Adrenal gland (tissue), 5 donors: ENCODE data around the gene DIS3L.

Experiments used
- POLR2A ChIP-seq, 2 donors: fragments of 450-650 bp; IDR thresholded peaks; one replicate each; pipeline ENCODE4 v1.6.1; 2017; ENCODE audit warnings: antibody characterized with exemption in 2 of 2, mild to moderate bottlenecking in 2 of 2, moderate library complexity in 1 of 2
- TF ChIP-seq, protein P1 (sequence below), 6 experiments: fragments of 450-650 bp in 4 of 6; fragments of 200-600 bp in 2 of 6; sonication (generic) in 1 of 6; IDR thresholded peaks; 1 replicate in 5 of 6; 2 replicates in 1 of 6; pipeline versions ENCODE4 v1.5.1 to v1.8.0; 2016 to 2021; ENCODE audit warnings: antibody characterized with exemption in 6 of 6, mild to moderate bottlenecking in 2 of 6, moderate library complexity in 1 of 6
- donor health status: DM: no; HTN: no; CAD: no.

DNA sequence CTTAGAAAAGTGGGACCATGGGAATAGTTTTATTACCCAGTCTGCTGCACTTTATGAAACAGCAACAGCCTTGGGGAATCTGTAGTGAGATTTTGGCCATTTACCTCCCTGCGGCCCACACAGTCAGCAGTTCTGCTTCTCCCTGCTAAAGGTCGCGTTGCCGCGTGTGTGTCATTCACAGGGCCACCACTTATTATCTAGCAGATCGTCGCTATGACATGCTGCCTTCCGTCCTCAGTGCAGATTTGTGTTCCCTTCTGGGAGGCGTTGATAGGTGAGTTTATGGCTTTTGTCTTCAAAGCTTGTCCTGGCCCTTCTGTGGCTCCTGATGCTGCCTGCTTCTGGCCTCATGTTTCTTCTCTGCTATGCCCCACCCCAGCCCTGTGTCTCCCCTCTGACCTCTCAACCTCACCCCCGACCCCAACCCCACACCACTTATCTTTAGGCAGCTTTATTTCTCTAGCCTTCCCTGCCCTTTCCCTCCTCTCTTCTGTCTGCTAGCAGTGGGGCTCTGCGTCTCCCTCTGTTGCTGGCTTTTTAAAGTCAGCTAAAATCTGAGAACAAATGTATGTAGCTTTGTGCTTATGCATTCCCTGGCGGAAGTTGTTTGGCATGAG is 30.1 kb downstream of the DIS3L start:
- TF ChIP-seq, protein P1, sequence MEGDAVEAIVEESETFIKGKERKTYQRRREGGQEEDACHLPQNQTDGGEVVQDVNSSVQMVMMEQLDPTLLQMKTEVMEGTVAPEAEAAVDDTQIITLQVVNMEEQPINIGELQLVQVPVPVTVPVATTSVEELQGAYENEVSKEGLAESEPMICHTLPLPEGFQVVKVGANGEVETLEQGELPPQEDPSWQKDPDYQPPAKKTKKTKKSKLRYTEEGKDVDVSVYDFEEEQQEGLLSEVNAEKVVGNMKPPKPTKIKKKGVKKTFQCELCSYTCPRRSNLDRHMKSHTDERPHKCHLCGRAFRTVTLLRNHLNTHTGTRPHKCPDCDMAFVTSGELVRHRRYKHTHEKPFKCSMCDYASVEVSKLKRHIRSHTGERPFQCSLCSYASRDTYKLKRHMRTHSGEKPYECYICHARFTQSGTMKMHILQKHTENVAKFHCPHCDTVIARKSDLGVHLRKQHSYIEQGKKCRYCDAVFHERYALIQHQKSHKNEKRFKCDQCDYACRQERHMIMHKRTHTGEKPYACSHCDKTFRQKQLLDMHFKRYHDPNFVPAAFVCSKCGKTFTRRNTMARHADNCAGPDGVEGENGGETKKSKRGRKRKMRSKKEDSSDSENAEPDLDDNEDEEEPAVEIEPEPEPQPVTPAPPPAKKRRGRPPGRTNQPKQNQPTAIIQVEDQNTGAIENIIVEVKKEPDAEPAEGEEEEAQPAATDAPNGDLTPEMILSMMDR (IDR thresholded peaks at IDR 0.05) = no peak
- no peak for TF ChIP-seq POLR2A (IDR thresholded peaks at IDR 0.05)
